HK-2 (cell line): Measurements from ENCODE around the gene SH3RF3.
"Not testable (repeated sequence)": the region's sequence is repeated elsewhere in the genome, so short reads cannot be mapped to it uniquely, and the experiment has no call there.

Experiments
- DNase-seq: peaks from one replicate; pipeline ENCODE4 v3.0.0-alpha.2; 2018; ENCODE audit not compliant: unreplicated experiment

Gene SH3RF3

DNA sequence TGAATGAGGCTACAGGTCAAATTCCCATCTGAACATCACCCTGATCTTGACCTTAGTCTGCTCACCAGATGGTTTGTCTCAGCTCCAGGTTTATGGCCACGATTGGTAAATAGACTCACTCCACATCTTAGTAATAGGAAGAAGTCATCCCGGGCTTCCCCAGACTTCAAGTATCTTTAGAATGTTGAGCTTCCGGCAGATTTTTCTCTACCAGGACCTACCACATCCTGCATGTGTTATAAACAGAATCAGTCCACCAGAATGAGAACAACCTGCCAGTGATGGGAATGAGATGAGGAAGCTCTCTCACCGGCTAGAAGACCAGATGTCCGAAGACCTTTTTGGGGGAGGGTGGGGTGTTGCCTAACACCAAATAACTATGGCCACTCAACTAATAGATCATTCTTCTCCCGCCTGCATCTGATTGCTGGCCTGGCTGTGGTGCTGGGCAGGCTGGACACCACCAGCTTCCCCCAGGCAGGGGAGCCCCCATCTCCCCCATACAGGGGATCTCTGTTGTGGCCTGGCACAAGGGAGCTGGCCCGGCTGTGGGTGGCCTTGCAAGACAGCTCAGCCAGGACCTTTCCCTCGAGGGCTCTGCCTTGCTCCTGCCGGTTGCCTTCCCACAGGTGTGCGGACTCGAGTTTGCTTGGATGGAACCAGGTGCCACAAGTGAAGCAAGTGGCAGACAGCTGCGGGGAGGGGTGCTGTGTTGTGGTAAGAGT, 88.5 kb downstream of the SH3RF3 start:
- DNase-seq, result no peak

DNA sequence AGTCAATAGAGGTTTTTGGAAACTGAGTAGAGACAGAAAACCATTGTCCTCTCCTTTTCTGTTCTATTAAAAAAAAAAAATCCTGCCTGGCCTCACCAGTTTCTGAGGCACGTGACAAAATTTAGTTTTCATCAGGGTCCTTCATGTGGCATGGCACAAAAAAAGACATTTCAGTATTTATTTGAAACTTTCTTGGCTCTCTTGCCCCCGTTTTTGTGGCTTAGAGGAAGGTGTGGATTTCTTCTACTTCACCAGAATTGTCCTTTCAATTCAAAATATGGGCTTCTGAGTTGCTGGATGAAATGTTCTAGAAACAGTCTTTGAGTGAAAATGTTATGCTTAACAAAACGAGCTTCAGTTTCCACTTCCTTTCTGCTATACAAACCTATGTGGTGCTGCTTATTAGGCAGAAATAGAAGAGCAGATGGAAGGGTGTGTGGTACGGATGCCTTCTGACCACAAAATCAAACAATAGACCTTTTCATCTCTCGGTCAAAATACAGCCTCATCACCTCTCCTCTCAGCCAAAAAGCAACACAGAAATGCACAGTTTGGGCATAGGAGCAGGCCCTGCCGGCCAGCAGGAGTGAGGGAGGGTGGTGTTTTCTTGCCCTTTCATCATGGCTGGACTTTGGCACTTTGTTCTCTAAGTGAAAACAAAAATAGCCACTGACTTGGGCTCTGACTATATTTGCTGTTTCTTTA, 89.2 kb downstream of the SH3RF3 start:
- DNase-seq, result no peak

DNA sequence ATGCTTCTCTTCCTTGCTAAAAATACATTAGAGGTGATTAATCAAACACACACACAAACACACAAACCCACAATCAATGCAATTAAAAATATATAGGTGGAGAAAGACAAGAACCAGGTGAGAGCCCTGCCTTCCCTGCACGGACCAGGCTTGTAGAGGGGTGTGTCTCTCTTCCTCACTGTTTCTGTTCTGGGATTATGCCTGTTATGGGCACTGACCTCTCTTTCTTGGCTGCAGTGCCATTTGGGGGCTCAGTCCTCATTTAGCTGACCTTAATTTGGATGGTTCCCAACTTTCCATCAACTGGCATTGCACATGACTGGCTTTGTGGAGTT, 89.8 kb downstream of the SH3RF3 start:
- no peak for DNase-seq

DNA sequence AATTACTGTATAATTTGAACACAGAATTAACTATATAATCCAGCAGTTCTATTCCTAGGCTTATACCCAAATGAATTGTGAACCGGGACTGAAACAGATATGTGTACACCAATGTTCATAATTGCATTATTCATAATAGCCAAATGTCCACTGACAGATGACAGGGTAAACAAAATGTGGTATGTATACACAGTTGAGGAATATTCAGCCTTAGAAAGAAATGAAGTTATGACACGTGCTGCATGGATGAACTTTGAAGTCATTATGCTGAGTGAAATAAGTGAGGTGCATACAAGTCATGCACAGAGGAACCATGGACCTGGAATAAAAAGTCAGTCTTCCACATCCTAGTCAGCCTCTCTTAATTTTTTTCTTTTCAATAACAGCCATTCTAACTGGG, 91.9 kb downstream of the SH3RF3 start:
- DNase-seq, result no peak

DNA sequence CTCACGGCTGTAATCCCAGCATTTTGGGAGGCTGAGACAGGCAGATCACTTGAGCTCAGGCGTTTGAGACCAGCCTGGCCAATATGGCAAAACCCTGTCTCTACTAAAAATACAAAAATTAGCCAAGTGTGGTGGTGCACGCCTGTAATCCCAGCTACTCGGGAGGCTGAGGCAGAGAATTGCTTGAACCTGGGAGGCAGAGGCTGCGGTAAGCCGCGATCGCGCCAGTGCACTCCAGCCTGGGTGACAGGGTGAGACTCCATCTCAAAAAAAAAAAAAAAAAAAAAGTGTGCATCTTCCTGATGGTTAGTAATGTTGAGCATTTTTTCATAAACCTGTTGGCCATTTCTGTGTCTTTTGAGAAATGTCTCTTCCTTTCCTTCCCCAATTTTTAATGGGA, 92.3 kb downstream of the SH3RF3 start:
- DNase-seq, result not testable (repeated sequence)

DNA sequence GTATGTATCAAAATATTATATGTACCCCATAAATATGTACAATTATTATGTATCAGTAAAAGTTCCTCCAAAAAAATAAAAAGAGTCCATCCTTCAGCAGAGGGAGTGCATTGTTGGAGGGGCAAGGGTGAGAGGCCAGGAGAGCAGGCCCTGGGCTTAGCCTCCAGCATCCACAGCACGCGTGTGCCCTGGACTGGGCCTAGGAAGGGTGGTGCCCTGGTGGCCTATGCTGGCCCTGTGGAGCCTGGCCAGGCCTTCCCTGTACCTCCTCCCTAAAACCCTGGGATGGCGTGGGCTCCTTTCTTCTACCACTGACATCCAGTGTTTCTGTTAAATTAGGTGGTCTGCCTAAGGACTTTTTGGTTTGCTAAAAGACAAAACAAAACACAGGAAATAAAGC, 93.4 kb downstream of the SH3RF3 start:
- DNase-seq, result no peak

DNA sequence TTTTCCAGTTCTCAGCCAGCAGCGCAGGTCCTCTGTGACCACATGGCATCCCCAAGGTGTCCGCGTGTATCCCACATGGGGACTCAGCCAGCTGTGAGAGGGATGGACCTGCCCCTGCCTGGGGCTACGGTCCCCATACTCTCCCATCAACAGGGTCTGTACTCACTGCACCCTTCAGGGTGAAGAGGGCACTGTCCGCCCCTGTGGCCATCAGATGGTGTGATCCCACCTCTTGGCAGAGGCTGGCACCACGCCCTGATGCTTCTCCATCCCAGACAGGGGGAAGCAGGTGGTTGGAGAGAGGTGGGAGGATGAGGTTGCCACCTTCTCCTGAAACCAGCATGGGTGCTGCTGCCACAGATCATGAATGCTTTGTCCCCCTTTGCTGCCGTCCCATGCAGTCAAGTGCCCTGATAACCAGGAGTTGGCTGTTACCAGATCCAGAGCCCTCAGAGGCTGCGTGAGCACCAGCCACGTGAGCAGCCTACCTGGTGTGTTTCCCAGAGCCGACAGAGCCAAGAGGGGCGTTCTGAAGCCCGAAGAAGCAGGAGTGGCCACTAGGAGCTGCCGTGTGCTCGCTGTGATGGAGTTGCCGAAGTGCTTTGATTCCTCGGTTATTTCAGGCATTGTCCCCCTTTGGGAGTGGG, 93.9 kb downstream of the SH3RF3 start:
- no peak for DNase-seq

DNA sequence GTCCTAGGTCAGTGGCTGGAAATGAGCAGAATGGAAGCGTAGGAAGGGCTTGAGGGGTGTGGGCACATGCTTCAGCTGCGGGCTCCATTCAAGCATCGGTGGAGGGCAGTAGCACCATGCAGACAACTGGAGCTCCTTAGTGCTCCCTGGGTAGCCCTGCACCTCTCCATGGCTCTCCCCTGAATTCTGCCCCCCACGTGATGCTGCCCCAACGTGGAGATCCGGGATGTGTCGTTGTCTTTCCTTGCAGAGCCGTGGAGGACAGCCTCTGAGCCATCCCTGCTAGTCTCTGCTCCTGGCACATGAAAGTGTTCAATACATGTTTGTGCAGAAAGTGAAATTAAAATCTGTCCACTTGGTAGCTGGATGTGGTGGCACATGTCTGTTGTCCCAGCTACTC, 94.5 kb downstream of the SH3RF3 start:
- DNase-seq, result no peak

DNA sequence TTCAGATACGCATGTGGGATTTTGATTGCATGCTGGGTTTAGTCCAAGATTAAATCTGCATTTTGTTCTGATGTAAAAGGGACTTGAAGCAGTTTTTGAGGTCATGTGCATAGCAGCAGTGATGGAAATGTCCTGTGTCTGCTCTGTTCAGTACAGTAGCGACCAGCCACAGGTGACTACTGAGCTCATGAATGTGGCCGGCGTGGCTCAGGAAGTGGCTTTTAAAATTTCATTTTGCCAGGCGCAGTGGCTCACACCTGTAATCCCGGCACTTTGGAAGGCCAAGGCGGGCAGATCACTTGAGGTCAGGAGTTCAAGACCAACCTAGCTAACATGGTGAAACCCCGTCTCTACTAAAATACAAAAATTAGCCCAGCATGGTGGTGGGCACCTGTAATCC, 95.3 kb downstream of the SH3RF3 start:
- not testable (repeated sequence) for DNase-seq

DNA sequence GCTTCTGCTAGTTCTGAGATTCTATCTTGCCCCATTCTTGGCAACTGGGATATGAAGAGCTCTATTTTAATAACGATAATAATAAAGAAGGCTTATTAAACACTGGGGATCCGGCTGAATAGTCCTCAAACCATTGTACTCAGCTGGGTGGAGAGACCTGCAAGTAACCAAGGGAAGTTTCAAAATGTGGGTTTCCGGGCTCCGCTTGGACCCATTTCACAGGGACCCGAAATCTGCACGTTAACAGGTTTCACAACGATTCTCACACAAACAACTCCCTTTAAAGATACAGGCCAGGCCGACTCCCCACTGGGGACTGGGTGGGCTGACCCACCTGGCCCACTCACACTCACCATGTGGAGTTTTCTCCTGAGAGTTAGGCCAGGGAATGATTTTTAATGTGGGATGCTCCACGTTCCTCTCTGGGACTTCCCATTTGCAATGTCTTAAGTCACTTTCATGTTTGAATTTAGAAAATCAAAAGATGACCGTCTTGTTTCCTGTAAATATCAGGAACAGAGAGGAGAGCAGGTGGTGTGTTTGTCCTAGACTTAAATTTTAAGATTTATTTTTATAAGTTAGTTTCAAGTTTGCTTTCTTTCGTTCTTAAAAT, 96.3 kb downstream of the SH3RF3 start:
- DNase-seq, result no peak

DNA sequence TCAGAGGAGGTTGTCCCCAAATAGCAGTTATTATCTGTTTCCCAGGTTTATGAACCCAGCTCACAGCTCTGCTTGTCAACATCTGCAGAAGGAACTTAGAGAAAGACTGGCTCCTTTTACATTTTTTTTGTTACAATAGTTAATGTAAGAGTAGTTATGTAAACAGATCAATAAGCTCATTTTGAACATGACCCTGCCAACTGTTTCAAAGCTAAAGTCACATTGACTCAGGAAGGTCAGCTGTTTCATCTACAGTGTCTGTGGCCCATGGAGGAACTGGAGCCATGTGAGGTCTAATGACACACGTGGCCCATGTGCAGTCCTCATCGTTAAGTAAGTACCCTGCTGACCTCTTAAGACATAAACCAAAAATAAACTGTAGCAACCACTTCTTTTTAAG, 97.1 kb downstream of the SH3RF3 start:
- DNase-seq, result no peak

DNA sequence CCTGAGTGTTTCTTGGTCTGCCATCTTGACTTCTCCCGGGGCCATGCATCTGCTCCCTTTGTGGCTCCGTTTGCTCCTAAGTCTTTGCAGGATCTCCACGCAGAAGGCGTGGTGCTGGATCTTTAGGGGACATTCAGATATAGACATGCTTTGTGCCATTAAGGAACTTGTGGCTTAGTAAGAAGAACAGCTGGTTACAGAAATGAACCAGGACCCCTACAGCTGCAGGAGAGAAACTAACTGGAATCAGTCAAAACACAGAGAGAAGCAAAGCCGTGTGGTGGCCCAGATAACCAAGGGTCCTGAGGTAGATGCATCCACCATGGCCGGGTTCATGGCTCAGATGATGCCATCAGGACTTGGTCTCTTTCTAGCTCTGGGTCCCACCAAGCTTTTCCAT, 97.6 kb downstream of the SH3RF3 start:
- DNase-seq, result no peak

DNA sequence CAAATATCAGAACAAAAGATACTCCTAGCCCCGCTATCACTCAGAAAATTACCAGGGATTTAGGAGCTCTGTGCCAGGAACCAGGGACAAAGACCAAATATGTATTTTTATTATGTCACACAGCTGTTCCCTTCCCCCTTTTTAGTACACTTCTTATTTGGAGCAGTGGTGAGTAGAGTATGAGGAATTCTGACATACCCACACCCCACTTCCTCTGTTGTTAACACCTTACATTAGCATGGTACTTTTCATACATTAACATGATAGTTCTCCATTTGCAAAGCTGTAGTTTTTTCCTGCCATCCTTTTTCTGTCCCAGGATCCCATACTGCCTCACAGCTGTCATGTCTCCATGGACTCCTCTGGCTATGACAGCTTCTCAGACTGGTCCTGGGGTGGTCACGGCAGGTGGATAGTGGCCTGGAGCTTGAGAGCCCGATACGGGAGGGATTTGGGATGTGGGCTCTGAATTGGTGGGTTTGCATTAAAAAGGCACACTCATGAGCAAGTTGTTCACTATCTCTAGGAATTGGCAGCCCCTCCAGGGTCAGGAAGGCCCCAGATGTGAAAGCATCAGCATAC, 100.2 kb downstream of the SH3RF3 start:
- DNase-seq, result no peak

DNA sequence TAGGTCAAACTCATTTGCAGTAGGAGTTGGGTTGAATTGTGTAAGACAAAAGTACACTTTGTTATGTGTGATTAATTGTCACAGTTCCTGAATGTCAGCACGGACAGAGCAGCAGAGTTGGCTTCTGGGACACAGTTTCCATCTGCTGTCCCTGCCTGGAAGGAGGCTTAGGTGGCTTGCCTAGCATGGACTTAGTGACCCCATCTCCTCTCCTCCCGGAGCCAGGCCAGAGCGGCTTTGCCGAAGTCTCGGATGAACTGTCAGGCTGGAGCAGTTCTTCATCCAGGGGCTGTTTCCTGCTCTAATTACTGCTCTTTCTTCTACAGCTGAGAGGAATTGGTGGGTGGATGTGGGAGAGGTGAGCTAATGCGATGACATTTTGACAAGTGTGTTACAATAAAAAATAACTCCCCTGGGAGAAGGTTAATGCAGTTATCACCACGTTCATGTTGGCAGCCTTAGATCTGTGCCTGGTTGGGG, 102.0 kb downstream of the SH3RF3 start:
- DNase-seq, result no peak

DNA sequence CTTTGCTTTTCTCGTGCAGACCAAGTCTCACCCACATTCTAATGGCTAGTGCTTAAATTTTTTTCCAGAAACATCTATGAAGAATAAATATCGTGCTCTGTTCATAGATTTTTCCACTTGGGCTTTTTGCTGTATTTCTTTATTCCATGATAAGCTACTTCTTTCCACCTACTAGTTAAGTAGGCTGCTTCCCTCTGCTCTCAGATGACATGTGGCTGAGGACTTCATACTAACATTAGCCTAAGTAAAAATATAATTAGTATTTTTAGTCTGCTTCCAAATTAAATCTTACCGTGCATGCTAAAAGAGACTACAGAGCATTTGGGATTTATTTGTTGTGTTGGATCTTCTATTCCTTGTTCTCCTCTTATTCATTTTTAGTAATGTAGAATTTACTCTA, 102.4 kb downstream of the SH3RF3 start:
- DNase-seq, result no peak

DNA sequence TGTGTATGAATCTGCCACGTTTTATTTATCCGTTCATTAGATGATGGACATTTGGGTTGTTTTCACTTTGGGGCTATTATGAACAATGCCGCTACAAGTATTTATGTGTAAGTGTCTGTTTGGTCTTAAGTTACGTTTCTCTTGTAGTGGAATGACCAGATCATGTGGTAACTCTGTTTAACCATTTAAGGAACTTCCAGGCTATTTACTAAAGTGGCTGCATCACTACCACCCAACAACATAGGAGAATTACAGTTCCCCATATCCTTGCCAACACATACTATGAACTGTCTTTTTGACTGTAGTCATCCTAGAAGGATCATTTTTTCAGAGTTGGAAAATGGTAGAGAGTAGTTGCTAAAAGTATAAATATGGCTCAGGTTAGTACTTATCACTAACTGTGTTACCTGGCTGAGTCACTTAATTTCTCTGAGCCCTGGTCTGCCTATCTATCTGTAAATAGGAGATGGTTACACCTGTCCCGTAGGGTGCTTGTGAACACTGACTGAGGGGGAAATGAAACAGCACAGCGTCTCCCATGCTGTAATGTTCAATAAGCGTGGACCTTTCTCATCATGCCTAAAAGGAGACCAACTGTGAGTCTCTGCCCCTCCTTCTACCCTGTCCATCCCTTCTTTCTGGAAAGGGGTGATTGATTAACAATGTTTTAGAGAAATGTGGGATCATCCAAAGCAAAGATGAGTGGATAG, 103.1 kb downstream of the SH3RF3 start:
- no peak for DNase-seq

DNA sequence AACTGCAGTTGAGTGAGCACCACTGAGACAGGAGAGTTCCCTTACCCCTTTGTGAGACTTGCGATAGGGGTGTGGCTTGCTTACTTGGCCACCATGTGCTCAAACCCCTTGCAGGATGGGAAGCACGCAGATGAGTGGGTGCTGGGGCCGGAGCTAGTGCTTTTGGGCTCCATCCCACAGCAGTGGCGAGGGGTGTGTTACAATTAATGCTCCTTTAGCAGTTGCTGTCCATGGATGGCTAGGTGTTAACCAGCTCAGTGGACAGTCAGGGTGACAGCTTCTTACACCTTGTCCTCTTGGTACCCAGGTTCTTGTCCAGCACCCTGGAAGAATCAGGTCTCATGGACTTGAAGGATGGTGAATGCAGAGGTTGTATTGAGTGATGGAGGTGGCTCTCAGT, 103.9 kb downstream of the SH3RF3 start:
- DNase-seq, result no peak

DNA sequence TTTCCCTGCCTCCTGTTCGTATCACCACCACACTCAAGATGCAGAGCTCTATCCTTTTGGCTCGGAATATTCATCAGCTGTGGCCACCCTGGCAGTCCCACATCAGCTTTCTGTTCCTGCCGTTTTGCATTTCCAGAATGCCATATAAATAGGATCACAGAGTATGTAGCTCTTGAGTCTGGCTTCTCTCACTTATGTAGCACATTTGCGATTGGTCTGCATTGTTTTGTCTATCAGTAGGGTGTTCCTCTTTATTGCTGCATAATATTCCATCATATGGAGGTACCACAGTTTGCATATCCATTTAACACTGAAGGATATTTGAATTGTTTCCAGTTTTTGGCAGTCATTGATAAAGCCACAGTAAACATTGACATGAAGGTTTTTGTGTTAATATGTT, 104.6 kb downstream of the SH3RF3 start:
- DNase-seq, result no peak

DNA sequence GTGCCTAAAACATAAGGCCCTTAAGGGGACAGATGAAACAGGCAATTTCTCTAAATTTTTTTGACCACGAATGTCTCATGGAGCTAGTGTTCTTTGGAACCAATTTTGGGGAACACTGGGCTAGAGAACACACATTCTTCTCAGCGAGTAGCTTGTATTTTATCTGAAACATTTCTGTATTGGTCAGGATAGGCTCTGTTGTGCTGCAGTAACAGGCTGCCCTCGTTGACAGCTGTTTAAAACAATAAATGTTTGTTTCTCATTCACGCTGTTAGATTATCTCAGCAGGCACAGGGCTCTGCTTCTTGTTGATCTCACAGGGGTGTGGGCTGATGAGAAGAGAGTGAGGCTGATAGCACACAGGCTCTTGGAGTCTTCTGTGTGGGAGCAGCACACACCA, 105.3 kb downstream of the SH3RF3 start:
- no peak for DNase-seq

DNA sequence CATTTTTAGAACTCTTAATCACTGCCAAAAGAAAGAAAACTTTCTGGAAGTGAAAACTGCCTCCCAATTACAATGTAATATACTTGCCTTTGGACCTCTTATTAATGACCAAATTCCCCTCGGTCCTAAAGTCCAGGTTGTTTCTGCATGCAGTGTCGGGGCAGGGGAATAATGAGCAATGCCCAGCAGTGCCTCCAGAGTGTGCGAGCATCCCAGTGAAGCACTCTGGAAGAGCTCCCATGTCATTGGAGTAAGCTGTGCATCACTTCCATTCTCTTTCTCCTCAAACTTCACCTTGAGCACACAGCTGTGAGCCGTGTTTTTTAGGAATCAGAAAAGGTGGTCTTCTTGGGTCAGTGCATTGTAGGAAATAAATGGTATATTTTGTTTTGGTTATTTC, 107.1 kb downstream of the SH3RF3 start:
- DNase-seq, result no peak

DNA sequence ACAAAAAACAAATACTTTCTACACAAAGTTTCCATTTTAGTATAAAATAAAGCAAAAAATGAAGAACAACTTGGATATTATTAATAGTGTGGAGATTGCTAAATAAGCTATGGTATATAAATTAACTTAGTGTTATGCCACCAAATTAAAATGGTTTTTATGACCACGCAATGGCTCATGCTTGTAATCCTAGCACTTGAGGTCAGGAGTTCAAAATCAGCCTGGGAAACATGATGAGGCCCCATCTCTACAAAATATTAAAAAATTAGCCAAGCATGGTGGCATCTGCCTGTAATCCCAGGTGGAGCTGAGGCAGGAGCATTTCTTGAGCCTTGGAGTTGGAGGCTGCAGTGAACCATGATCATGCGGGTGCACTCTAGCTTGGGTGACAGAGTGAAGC, 108.8 kb downstream of the SH3RF3 start:
- DNase-seq, result no peak

DNA sequence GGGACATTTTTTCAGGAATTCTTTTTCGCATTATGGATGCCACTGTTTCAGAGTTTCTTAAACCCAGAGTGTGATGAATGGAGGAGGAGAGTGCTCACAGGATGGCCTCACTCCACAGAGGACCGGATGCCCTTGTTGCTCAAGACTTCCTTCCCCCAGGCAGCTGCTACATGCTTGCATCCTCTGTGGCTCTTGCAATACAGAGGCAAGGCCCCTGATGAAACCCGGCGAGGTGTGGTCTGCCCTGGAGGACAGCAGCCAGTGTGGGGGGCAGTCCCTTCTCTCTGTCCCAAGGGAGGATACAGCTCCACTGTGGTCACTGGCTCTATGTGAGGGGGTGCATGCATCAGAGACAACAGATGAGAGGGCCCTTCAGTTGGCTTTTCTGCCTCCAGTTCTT, 109.6 kb downstream of the SH3RF3 start:
- DNase-seq, result no peak
